Activated CD8-positive, alpha-beta memory T cell treated with anti-CD3 and anti-CD28 coated beads, Interleukin-2, amount 50 U/mL, for 1 hour (primary cell): Measurements from ENCODE around the gene SDK1.

ENCODE experiments used
- DNase-seq: peaks from one replicate; pipeline ENCODE4 v3.0.0-alpha.2; 2020; ENCODE audit errors: extremely low read depth

The SDK1 gene

DNA sequence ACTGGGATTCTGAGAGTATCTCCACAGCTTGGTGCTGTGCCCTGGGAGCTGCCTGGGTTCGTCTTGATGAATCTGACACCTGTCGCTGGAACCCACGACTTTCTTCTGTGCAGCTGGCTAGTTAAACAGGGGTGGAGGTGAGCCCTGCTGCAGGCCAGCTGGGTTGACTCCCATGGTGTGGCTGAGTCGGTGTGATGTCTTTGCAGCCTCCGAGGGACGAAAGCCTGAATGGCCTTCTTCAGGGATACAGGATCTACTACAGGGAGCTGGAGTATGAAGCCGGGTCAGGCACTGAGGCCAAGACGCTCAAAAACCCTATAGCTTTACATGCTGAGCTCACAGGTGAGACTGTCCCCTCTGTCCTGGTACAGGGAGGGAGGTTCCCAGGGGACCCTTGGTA lies 873.0 kb downstream of the SDK1 start:
- DNase-seq: no peak

DNA sequence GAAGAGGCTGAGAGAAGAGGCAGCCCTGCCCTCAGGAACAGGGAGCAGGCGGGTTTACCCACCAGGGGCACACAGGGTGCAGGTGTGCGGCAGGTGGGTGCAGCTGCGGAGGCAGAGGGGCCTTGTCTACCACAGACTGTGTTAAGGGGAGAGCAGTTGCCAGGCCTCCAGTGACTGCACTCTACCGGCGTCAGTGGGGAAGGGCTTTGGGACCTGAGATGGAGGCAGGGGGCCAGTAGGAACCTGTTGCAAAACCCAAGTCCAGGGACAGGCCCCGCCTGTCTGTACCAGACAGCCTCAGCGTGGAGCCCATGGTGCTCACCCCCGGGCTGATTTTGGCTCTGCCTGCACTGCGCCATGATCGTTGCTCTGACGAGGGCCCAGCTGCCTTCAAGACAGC lies 873.4 kb downstream of the SDK1 start:
- DNase-seq: no peak

- no peak for DNase-seq
Measured at GRCh38 chr7:4174884-4175283, 873.8 kb downstream of the SDK1 start.

- no peak for DNase-seq
Measured at GRCh38 chr7:4175346-4175973, 874.4 kb downstream of the SDK1 start.

GRCh38 chr7:4177001-4177400 lies 875.9 kb downstream of the SDK1 start:
- DNase-seq: no peak

DNA sequence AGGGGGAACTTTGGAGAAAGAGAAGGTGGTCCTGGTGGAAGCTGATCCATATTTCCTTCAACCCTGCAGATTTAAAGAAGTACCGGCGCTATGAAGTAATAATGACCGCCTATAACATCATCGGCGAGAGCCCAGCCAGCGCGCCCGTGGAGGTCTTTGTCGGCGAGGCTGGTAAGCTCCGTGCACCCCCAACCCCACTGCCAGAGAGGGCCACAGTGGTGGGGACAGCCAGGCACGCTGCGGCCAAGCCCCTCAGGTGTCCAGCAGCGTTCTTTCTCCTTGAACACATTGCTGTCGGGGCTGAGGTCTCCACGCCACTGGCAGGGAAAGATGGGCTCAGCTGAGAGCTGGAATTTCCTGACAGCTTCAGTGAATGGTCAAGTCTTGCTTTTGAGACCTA lies 877.4 kb downstream of the SDK1 start:
- DNase-seq: no peak

DNA sequence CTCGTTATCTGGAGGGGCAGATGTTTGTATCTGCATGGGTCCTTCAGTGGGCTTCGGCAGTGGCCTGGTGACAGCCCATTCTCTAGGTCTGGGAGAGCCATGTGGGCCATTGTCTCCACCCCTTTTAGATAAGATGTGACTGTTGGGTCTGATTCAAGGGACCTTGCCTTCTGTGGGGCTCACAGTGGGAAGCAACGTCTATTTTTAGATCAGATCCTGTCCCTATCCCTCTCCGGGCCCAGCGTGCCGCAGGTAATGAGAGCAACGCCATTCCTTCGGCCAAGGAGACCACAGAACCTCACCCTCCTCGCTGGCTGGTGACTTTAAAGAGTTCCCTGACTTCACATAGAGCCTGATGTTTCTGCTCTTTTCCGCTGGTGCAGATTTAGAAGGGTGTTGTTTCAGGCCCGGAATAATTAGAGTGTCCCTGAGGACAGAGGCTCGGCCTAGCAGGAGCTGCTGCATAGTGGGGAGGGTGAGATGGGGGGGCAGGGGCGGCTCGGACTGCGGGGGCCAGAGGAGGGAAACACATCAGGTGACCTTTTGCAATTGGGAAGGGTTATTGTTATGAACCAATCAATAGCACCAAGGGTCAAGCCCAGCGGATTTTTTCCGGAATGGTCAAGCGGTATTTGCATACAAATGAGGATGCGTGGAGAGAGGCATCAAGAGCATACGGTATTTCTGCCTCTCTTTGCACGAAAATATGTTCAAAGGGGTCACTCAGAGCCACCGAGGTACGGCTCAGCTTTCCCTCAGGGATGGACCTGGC lies 878.0 kb downstream of the SDK1 start:
- DNase-seq: no peak

DNA sequence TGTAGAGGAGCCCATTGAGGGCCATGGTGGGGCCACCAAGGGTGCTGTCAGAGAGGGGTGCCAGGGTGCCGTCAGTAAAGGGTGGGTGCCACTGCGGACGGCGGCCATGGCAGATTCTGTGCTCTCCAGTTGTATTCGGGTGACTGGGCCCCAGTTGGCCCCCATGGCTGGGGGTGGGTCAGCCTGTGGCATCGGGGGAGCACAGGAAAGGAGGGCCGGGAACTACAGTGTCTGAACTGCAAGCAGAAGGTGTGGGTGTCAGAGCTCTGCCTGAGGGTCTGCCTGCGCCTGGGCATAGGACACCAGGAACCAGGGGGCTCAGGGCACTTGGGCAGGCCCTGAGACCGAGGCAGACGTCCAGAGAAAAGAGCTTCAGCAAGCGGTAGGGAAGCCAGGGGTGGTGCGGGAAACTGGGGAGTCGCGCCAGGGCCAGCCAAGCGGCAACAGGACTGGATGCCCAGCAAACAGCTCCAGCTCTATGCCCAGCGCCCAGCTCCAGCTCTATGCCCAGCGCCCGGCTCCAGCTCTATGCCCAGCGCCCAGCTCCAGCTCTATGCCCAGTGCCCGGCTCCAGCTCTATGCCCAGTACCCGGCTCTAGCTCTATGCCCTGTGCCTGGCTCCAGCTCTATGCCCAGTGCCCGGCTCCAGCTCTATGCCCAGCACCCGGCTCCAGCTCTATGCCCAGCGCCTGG lies 878.8 kb downstream of the SDK1 start:
- no peak for DNase-seq

GRCh38 chr7:4181446-4181845 lies 880.4 kb downstream of the SDK1 start:
- no peak for DNase-seq

GRCh38 chr7:4182605-4183300 lies 881.7 kb downstream of the SDK1 start:
- no peak for DNase-seq

GRCh38 chr7:4184653-4185052 lies 883.6 kb downstream of the SDK1 start:
- no peak for DNase-seq

- no peak for DNase-seq
Measured at GRCh38 chr7:4185136-4185535, 884.1 kb downstream of the SDK1 start.

GRCh38 chr7:4185721-4186512 lies 884.9 kb downstream of the SDK1 start:
- DNase-seq: no peak

- DNase-seq: no peak
Measured at GRCh38 chr7:4186513-4186780, 885.4 kb downstream of the SDK1 start.

- no peak for DNase-seq
Measured at GRCh38 chr7:4188651-4189050, 887.6 kb downstream of the SDK1 start.

DNA sequence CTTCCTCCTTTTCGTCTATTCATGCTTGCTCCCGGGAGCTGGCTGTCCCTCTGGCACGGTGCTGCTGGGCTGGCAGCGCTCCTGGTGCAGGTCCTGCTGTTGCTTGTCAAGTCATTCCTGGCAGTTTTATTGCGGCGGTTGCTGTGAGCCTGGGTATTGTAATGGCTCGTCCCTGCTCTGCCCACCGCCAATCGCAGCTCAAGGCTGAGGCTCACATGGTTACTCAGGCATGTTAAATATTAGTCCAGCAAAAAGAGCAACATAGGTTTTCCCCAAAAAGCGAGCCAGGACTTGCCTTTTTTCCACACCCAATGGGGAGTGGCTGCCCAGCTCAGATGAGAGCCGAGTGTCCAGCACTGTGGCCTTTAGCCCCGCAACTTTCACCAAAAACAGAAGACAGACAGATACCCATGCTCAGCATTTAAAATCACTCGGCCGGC lies 888.1 kb downstream of the SDK1 start:
- DNase-seq: no peak

GRCh38 chr7:4190010-4190981 lies 889.2 kb downstream of the SDK1 start:
- no peak for DNase-seq

GRCh38 chr7:4191046-4191445 lies 890.0 kb downstream of the SDK1 start:
- DNase-seq: no peak

GRCh38 chr7:4191525-4191924 lies 890.5 kb downstream of the SDK1 start:
- no peak for DNase-seq

DNA sequence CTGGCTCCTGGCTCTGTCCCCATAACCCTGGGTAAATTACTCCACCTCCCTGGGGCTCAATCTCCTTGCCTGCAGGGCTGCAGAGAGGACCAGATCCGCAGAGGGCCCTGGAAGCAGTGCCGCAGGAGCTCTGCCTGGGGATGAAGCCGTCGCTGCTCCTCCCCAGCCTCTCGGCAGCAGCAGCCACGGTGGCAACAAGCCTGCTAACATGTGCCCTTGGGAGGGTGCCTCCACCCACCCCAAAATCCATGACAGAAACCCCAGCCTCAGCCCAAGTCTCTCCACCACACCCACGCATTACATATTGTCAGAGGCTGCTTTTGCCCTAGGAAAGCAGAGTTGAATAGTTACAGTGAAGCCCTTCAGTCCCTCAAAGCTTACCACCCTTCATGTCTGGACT lies 894.6 kb downstream of the SDK1 start:
- no peak for DNase-seq
